ENCODE data around the gene SNX30.

SNX30 gene

DNA sequence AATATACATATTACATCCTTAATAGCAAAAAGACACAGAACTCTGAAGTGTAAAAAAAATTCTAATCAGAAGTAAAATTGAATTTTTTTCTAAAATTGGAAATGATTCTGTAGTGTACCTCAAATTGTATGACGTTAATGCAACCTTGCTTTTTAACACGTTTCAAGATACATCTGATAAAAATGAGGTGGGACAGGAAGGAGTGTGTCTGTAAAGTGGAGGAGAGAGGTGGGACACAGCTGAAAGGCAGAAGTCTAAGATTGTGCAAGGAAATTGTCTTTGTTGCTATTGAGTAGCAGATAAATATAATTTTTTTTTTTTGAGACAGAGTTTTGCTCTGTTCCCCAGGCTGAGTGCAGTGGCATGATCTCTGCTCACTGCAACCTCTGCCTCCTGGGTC lies 15.7 kb upstream of the SNX30 start:
- no peak for DNase-seq (ENCODE audit: low spot score)
- TF ChIP-seq, protein P1, sequence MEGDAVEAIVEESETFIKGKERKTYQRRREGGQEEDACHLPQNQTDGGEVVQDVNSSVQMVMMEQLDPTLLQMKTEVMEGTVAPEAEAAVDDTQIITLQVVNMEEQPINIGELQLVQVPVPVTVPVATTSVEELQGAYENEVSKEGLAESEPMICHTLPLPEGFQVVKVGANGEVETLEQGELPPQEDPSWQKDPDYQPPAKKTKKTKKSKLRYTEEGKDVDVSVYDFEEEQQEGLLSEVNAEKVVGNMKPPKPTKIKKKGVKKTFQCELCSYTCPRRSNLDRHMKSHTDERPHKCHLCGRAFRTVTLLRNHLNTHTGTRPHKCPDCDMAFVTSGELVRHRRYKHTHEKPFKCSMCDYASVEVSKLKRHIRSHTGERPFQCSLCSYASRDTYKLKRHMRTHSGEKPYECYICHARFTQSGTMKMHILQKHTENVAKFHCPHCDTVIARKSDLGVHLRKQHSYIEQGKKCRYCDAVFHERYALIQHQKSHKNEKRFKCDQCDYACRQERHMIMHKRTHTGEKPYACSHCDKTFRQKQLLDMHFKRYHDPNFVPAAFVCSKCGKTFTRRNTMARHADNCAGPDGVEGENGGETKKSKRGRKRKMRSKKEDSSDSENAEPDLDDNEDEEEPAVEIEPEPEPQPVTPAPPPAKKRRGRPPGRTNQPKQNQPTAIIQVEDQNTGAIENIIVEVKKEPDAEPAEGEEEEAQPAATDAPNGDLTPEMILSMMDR (IDR thresholded peaks at IDR 0.05; ENCODE audit: extremely low read depth, missing control alignments) = no peak

DNA sequence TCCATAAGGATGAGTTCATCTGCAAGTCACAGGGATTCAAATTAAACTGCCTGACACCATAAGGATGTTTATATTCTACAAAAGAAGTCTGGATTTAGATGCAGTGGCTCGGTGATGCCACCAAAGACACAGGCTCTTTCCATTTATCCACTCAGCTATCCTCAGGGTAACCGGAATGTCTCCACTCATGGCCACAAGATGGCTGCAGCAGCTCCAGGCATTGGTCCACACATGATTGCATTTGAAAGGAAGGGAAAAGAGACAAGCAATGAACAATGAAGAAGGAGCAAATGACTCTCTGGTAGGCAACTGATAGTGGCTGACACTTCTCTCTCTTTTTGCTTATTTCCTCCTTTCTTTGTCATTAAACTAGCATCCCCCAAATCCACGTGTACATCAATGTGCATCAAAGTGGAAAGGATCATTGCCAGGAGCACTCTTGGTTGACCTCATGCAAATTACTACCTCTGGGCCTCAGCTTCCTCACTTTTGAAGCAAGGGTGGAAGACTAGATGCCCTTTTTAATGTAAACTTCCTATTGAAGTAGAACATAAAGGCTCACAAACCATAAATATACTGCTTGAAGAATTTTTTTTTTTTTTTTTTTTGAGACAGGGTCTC lies 7.2 kb upstream of the SNX30 start:
- TF ChIP-seq, protein P1 (IDR thresholded peaks at IDR 0.05; ENCODE audit: extremely low read depth, missing control alignments) = no peak
- DNase-seq (ENCODE audit: low spot score) = no peak

DNA sequence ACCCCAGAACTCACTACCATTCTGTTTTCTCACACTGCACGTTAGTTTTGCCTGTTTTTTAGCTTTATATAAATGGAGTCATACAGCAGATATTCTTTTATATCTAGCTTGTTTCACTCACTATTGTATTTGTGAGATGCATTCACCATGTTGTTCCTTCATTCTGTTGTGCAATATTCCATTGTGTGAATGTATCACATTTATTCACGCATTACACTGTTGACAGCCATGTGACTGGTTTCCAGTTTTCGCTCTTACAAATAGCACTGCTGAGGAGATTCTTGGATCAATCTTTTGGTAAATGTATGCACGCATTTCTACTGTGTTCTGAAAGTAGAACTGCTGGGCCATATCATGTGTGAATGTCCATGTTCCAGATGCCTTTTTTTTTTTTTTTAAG lies 6.4 kb upstream of the SNX30 start:
- TF ChIP-seq, protein P1 (IDR thresholded peaks at IDR 0.05; ENCODE audit: extremely low read depth, missing control alignments) = no peak
- no peak for DNase-seq (ENCODE audit: low spot score)

DNA sequence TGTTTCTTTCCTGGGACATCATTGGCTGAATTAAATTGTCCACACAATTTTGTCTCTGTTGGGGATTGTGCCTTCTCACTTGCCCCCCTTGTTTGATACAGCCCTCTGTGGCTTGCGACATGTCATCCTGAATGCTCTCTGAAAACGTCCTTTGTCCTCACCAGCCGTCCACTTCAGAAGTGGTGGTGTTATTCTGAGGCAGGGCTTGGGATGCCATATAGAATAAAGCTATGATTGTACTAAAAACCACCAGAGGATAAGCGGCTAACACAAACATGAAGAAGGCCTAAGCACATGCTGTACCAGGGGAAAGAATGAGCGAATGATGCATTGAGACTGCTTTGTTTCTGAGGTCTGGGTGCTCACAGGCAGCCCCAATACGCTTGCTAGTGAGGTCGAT lies 3.5 kb upstream of the SNX30 start:
- TF ChIP-seq, protein P1 (IDR thresholded peaks at IDR 0.05; ENCODE audit: extremely low read depth, missing control alignments) = no peak
- no peak for DNase-seq (ENCODE audit: low spot score)

DNA sequence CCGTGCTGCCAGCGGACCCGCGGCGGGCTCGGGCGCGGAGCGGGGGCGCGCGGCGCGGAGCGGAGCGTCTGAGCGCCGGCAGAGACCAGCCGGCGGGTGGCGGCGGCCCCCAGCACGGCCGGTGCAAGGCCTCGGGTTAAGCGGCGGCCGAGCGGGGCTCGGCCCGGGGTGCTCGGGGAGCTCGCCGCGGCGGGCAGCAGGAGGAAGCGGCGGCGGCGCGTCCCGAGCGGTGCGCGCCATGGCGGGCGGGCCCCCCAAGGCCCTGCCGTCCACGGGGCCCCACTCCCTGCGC lies 150 bp downstream of the SNX30 start:
- TF ChIP-seq, protein P1 (IDR thresholded peaks at IDR 0.05; ENCODE audit: extremely low read depth, missing control alignments) = no peak
- DNase-seq (ENCODE audit: low spot score) = no peak

DNA sequence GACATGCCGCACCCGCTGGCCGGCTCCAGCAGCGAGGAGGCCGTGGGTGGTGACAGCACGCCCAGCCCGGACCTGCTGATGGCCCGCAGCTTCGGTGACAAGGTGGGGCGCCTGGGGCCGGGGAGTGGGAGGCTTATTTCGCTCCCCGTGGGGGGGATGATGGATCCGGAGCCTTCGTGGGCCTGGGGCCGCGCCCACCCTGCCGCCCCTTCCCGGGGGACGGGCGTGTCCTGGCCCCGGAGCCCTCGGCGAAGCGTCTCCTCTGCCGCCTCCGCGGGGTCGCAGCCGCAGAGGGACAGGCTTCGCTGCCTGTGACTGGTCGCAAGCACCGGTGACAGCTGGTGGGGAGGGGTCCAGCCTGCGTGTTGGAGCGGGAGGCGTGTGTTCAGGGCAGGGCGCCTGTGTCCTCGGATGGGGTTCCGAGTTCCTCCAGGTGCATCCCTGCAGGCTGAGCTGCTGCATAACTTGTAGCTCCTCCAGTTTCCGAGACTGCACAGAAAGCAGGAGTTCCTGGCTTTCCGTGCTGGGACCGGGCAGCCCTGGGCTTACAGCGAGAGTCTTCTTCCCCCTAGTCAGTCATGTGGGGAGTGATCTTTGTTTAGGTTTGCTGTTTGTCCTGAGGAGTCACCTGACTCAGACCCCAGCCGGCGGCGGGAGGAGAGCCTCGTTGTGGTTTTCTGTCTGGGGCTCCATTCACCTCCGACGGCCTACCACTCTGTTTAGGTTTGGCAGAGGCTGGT lies 666 bp downstream of the SNX30 start:
- TF ChIP-seq, protein P1 (IDR thresholded peaks at IDR 0.05; ENCODE audit: extremely low read depth, missing control alignments) = no peak
- peak; percentile 79 for DNase-seq (ENCODE audit: low spot score)

DNA sequence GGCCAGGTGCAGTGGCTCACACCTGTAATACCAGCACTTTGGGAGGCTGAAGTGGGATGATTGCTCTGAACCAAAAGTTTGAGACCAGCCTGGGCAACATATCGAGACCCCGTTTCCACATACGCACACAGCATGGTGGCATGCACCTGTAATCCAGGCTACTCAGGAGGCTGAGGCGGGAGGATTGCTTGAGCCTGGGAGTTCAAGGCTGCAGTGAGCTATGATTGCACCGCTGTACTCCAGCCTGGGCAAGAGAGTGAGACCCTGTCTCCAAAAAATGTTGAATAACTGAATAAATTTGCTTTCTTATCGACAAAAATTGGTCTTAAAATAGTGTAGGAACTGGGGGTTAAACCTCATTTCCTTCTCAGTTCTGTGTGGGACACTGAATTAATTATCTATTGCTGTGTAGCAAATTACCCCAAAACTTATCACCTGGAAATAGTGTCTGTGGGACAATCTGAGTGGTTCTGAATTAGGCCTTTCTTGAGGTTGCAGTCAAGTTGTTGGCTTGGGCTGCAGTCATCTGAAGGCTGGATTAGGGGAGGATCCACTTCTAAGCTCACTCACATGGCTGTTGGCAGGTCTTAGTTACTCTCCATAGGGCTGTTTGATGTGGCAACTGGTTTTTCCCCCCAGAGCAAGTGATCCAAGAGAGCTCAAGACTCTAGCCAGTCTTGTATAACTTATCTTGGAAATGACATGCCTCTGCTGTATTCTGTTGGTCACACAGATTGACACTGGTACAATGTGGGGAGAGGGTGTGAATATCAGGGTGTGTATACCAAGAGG lies 2.0 kb downstream of the SNX30 start:
- TF ChIP-seq, protein P1 (IDR thresholded peaks at IDR 0.05; ENCODE audit: extremely low read depth, missing control alignments) = no peak
- no peak for DNase-seq (ENCODE audit: low spot score)
